GM19467 (cell line): ENCODE data around the gene MLLT10.
A peak's percentile ranks its signal among the peaks of the same experiment; 100 is the strongest.

Experiments used
- ATAC-seq: cut with Tn5 transposase; IDR thresholded peaks from one replicate; pipeline ENCODE4 v1.9.1; 2021; ENCODE audit warnings: mild to moderate bottlenecking, moderate library complexity; ENCODE audit not compliant: unreplicated experiment

The MLLT10 gene

GRCh38 chr10:21533467-21534279 is at the start of gene MLLT10:
Gene MLLT10, plus strand, starts transcription at chr10:21534232. Its CDS starts 413 bp downstream, at chr10:21534645.
- ATAC-seq = peak; percentile 89

- no peak for ATAC-seq
These were observed 46.4 kb upstream of the MLLT10 start for GRCh38 chr10:21487416-21488180.

GRCh38 chr10:21488246-21488956 is 45.6 kb upstream of the MLLT10 start:
- no peak for ATAC-seq

GRCh38 chr10:21488957-21489446 is 45.0 kb upstream of the MLLT10 start:
- no peak for ATAC-seq

- no peak for ATAC-seq
These were observed 43.9 kb upstream of the MLLT10 start for GRCh38 chr10:21490028-21490710.

GRCh38 chr10:21490711-21491105 is 43.3 kb upstream of the MLLT10 start:
- ATAC-seq = no peak

- ATAC-seq = no peak
These were observed 41.6 kb upstream of the MLLT10 start for GRCh38 chr10:21492421-21492820.

GRCh38 chr10:21493784-21494183 is 40.2 kb upstream of the MLLT10 start:
- no peak for ATAC-seq

GRCh38 chr10:21494191-21495001 is 39.6 kb upstream of the MLLT10 start:
- no peak for ATAC-seq

GRCh38 chr10:21495002-21495751 is 38.9 kb upstream of the MLLT10 start:
- no peak for ATAC-seq

GRCh38 chr10:21495752-21496342 is 38.2 kb upstream of the MLLT10 start:
- peak; percentile 76 for ATAC-seq

GRCh38 chr10:21496343-21497176 is 37.5 kb upstream of the MLLT10 start:
- peak; percentile 42 for ATAC-seq

- ATAC-seq = no peak
These were observed 36.7 kb upstream of the MLLT10 start for GRCh38 chr10:21497177-21497807.

- no peak for ATAC-seq
These were observed 35.7 kb upstream of the MLLT10 start for GRCh38 chr10:21498377-21498776.

- ATAC-seq = no peak
These were observed 35.0 kb upstream of the MLLT10 start for GRCh38 chr10:21498986-21499385.

- ATAC-seq = no peak
These were observed 34.1 kb upstream of the MLLT10 start for GRCh38 chr10:21499701-21500577.

- ATAC-seq = no peak
These were observed 33.5 kb upstream of the MLLT10 start for GRCh38 chr10:21500578-21500910.
